GM18498 (cell line): Measurements from ENCODE around the gene UNC13B.

ENCODE experiments used
- ATAC-seq: cut with Tn5 transposase; IDR thresholded peaks from one replicate; pipeline ENCODE4 v1.9.1; 2021; ENCODE audit warnings: mild to moderate bottlenecking, moderate library complexity; ENCODE audit not compliant: unreplicated experiment

The UNC13B gene

GRCh38 chr9:35318741-35319140 lies 156.9 kb downstream of the UNC13B start:
- no peak for ATAC-seq

- ATAC-seq, result no peak
Measured at GRCh38 chr9:35322075-35322885, 160.5 kb downstream of the UNC13B start.

GRCh38 chr9:35324966-35325365 lies 163.2 kb downstream of the UNC13B start:
- no peak for ATAC-seq

GRCh38 chr9:35333551-35333950 lies 171.7 kb downstream of the UNC13B start:
- ATAC-seq, result no peak

- ATAC-seq, result no peak
Measured at GRCh38 chr9:35335164-35335563, 173.4 kb downstream of the UNC13B start.

- ATAC-seq, result no peak
Measured at GRCh38 chr9:35338086-35338485, 176.3 kb downstream of the UNC13B start.

- no peak for ATAC-seq
Measured at GRCh38 chr9:35338561-35339274, 176.9 kb downstream of the UNC13B start.

GRCh38 chr9:35340046-35340445 lies 178.2 kb downstream of the UNC13B start:
- no peak for ATAC-seq

GRCh38 chr9:35341021-35341420 lies 179.2 kb downstream of the UNC13B start:
- no peak for ATAC-seq

GRCh38 chr9:35341585-35341984 lies 179.8 kb downstream of the UNC13B start:
- no peak for ATAC-seq

- ATAC-seq, result no peak
Measured at GRCh38 chr9:35342221-35342958, 180.6 kb downstream of the UNC13B start.

GRCh38 chr9:35348109-35348508 lies 186.3 kb downstream of the UNC13B start:
- ATAC-seq, result no peak

- ATAC-seq, result no peak
Measured at GRCh38 chr9:35349287-35349990, 187.6 kb downstream of the UNC13B start.

- ATAC-seq, result no peak
Measured at GRCh38 chr9:35350212-35350611, 188.4 kb downstream of the UNC13B start.

- ATAC-seq, result no peak
Measured at GRCh38 chr9:35350827-35351549, 189.2 kb downstream of the UNC13B start.

- ATAC-seq, result no peak
Measured at GRCh38 chr9:35353731-35354365, 192.0 kb downstream of the UNC13B start.

GRCh38 chr9:35355939-35356338 lies 194.1 kb downstream of the UNC13B start:
- no peak for ATAC-seq

GRCh38 chr9:35357116-35357515 lies 195.3 kb downstream of the UNC13B start:
- no peak for ATAC-seq

GRCh38 chr9:35357826-35358225 lies 196.0 kb downstream of the UNC13B start:
- ATAC-seq, result no peak
